Type B pancreatic cell (in vitro differentiated cells): ENCODE data around the gene CDC37. TPM values are rescaled to one million over a fixed set of nuclear protein-coding genes. Genes with fewer than 3 reads are reported as not detected.
"Not testable (repeated sequence)": the region's sequence is repeated elsewhere in the genome, so short reads cannot be mapped to it uniquely, and the experiment has no call there.

ENCODE experiments used
- DNase-seq: peaks from one replicate; pipeline ENCODE4 v3.0.0; 2021; ENCODE audit warnings: mixed read lengths; ENCODE audit not compliant: unreplicated experiment; ENCODE audit errors: extremely low spot score
- H3K27ac Mint-ChIP-seq: 2 replicates; pipeline ENCODE4 v1.8.0; 2021; ENCODE audit warnings: mild to moderate bottlenecking, mixed read lengths
- H3K27me3 Mint-ChIP-seq: 2 replicates; pipeline ENCODE4 v1.8.0; 2021; ENCODE audit warnings: mixed read lengths
- H3K36me3 Mint-ChIP-seq: 2 replicates; pipeline ENCODE4 v1.8.0; 2021; ENCODE audit warnings: mixed read lengths
- H3K4me1 Mint-ChIP-seq: one replicate; pipeline ENCODE4 v1.8.0; 2021; ENCODE audit warnings: mixed read lengths; ENCODE audit not compliant: unreplicated experiment
- H3K4me3 Mint-ChIP-seq: 2 replicates; pipeline ENCODE4 v1.8.0; 2021; ENCODE audit warnings: mild to moderate bottlenecking, mixed read lengths
- H3K9me3 Mint-ChIP-seq: 2 replicates; pipeline ENCODE4 v1.8.0; 2021; ENCODE audit warnings: mixed read lengths
- CTCF ChIP-seq: fragments of 200-600 bp; sonication (generic); conservative IDR thresholded peaks from 2 replicates; pipeline ENCODE4 v1.5.0; 2021; ENCODE audit warnings: antibody characterized with exemption, mild to moderate bottlenecking
- total RNA-seq: library from RNA; stranded (reverse); gene quantifications from 2 replicates; pipeline ENCODE4 v1.2.1, GENCODE V29; 2021; ENCODE audit warnings: low replicate concordance

The CDC37 gene
- total RNA-seq, 1 donor from 2014 or later = 126 TPM

- TF ChIP-seq CTCF = no peak
- no peak for DNase-seq
- Mint-ChIP-seq H3K36me3 (peaks cover 11% of the 10 kb centered on the region), H3K4me1 (peaks cover 16% of the 10 kb centered on the region), H3K4me3 (no peak overlapping the region), H3K27ac (no peak overlapping the region), H3K9me3 (no peaks in the 10 kb centered on the region), H3K27me3 (no peaks in the 10 kb centered on the region)
Measured at GRCh38 chr19:10378124-10378523, 25.2 kb downstream of the CDC37 start.

DNA sequence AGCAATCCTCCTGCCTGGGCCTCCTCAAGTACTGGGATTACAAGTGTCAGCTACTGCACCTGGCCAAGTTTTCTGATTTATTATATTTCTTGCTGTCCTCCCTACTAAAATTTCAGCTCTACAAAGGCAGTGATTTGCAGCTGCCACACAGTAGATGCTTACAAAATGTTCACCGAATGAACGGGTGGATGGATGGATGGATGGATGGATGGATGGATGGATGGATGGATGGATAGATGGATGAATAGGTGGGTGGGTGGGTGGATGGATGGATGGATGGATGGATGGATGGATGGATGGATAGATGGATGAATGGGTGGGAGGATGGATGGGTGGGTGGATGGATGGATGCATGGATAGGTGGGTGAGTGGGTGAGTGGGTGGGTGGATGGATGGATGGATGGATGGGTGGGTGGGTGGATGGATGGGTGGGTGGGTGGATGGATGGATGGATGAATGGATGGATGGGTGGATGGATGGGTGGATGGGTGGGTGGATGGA, 26.2 kb downstream of the CDC37 start:
- Mint-ChIP-seq H3K4me1 (peaks cover 16% of the 10 kb centered on the region), H3K36me3 (peaks cover 11% of the 10 kb centered on the region)
- H3K4me3 Mint-ChIP-seq, H3K9me3 Mint-ChIP-seq, H3K27me3 Mint-ChIP-seq, DNase-seq, H3K27ac Mint-ChIP-seq: not testable (repeated sequence)

DNA sequence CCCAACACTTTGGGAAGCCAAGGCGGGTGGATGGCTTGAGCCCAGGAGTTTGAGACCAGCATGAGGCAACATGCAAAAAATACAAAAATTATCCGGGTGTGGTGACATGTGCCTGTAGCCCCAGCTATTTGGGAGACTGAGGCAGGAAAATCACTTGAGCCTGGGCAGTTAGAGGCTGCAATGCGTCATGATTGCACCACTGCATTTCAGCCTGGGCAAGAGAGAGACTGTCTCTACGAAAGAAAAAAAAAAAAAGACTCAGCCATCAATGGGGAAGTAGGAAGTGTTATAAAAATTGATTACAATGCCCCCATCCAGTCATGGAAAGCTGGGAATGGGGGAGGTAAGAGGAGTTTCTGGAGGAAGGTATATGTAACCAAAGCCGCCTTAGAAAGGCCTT, 28.4 kb downstream of the CDC37 start:
- H3K27me3 Mint-ChIP-seq = no peaks in the 10 kb centered on the region
- no peak overlapping the region for H3K4me3 Mint-ChIP-seq
- H3K4me1 Mint-ChIP-seq = peaks cover 5% of the 10 kb centered on the region
- no peak for TF ChIP-seq CTCF
- DNase-seq = no peak
- H3K27ac Mint-ChIP-seq = no peak overlapping the region
- H3K9me3 Mint-ChIP-seq = no peaks in the 10 kb centered on the region
- H3K36me3 Mint-ChIP-seq = peaks cover 11% of the 10 kb centered on the region

DNA sequence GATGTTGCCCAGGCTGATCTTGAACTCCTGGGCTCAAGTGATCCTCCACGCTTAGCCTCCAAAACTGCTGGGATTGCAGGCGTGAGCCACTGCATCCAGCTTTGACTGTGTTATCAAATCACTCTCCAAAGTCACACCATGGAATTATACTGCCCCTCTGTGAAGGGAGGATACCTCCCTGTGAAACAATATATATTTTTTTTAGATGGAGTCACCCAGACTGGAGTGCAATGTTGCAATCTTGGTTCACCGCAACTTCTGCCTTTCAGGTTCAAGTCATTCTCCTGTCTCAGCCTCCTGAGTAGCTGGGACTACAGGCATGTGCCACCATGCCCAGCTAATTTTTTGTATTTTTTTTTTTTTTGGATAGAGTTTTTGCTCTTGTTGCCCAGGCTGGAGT, 30.7 kb downstream of the CDC37 start:
- DNase-seq = no peak
- Mint-ChIP-seq H3K4me1 (no peaks in the 10 kb centered on the region), H3K27me3 (no peaks in the 10 kb centered on the region), H3K9me3 (no peaks in the 10 kb centered on the region), H3K4me3 (no peak overlapping the region), H3K36me3 (peaks cover 15% of the 10 kb centered on the region), H3K27ac (no peak overlapping the region)
- no peak for TF ChIP-seq CTCF

- no peaks in the 10 kb centered on the region for H3K27me3 Mint-ChIP-seq
- no peaks in the 10 kb centered on the region for H3K4me1 Mint-ChIP-seq
- no peak overlapping the region for H3K27ac Mint-ChIP-seq
- DNase-seq = no peak
- no peak overlapping the region for H3K4me3 Mint-ChIP-seq
- H3K36me3 Mint-ChIP-seq = peaks cover 15% of the 10 kb centered on the region
- TF ChIP-seq CTCF = no peak
- H3K9me3 Mint-ChIP-seq = no peaks in the 10 kb centered on the region
Measured at GRCh38 chr19:10368101-10368803, 35.1 kb downstream of the CDC37 start.

- H3K27ac Mint-ChIP-seq, H3K27me3 Mint-ChIP-seq, H3K4me3 Mint-ChIP-seq, DNase-seq, H3K4me1 Mint-ChIP-seq, H3K9me3 Mint-ChIP-seq: not testable (repeated sequence)
- H3K36me3 Mint-ChIP-seq = peaks cover 16% of the 10 kb centered on the region
Measured at GRCh38 chr19:10366950-10367512, 36.3 kb downstream of the CDC37 start.
